UCSD-AML1 (cell line): ENCODE results near the gene PIMREG.

Source experiments
- DNase-seq: peaks from one replicate; lab custom pipeline; 2025; ENCODE audit not compliant: unreplicated experiment; lab: John Stamatoyannopoulos, UW

Gene PIMREG

DNA sequence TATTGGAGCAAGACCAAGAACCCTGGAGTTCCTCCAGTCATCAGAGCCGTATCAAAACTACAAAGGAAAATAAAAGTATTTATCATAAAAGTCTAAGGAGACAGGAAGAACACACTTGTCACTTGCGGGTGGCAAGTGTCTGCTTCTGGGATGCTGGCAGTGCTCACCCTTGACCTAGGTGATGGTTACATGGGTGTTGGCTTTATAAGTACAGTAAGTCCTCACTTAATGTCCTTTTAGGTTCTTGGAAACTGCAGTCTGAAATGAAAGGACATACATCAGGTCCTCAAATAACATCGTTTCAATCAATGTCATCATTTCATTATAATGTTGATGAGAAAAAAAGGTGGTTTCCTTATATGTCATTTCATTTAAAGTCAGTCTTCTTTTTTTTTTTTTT is 6.3 kb upstream of the PIMREG start:
- no peak for DNase-seq

- no peak for DNase-seq
These were observed 4.3 kb upstream of the PIMREG start for GRCh38 chr17:6439951-6440350.

DNA sequence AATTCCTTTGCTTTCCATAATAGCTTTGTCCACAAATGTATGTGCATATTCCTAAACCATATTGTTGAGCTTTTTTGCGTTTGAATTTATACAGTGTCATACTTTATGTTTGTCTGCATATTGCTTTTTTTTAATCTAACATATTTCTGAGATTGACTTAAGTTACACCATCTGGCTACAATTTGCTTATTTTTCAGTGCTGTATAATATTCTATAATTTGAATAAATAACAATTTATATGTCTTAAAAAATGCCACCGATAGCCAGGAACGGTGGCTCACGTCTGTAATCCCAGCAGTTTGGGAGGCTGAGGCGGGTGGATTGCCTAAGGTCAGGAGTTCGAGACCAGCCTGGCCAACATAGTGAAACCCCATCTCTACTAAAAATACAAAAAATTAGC is 1.5 kb upstream of the PIMREG start:
- DNase-seq: no peak

DNA sequence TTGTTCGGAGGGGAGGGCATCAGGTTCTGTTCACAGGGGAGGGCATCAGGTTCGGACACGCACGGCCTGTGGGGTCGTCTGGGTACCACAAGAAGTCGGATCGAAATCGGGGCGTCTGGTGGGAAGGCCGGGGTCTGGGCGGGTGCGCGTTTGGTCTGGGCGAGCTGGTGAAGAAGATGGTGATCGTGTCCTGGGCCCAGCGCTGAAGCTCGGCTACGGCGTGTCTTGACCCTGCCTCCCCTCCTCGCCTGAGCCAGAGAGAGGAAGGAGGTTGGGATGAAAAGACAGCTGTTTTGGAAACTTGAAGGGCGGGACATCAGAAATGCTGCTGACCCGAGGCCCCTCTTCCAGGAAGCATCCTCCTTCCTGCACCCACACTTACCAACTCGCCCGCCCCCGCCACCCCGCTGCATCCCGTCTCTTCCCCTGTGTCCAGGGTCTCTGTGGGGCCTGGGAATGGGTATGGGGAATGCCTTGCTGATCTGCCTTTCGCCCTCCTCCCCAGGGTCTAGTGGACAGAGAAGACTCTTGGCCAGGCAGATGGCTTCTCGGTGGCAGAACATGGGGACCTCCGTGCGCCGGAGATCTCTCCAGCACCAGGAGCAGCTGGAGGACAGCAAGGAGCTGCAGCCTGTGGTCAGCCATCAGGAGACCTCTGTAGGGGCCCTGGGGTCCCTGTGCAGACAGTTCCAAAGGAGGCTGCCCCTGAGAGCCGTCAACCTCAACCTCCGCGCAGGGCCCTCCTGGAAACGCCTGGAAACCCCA is 498 bp downstream of the PIMREG start:
- no peak for DNase-seq

- no peak for DNase-seq
These were observed 2.4 kb downstream of the PIMREG start for GRCh38 chr17:6446516-6447100.

DNA sequence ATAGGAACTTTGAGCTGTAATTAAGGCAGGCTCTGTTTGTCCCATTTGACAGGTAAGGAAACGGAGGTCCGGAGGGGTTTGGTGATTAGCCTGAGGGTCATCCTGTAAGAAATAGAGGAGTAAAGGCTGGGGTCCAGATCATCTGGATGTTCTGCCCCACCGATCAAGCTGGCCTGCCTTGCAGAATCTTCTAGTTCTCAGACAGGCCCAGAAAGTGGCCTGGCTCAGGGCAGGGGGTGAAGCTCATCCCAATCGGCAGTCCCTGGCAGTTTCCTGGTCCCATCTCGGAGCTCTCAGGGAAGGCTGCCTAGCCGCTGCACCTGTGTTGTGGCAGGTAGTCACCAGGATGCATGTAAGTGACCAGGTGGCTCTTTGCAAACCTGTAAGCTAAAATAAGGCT is 4.2 kb downstream of the PIMREG start:
- DNase-seq: no peak

DNA sequence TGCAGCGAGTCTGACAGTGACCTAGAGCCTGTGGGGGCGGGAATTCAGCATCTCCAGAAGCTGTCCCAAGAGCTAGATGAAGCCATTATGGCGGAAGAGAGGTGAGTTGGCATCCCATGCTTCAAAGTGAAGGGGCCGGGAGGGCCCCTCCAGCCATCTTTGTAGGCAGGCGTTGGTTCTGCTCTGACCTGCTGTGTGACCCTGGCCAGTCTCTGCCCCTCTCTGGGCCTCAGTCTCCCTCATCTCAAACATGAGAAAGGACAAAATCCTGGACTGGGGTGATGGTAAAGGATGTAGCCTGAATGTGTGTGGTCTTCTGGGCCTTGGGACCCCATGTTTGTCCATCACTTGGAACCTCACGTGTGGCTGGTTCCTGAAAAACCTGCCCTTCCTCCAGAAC is 5.1 kb downstream of the PIMREG start:
- DNase-seq: no peak

DNA sequence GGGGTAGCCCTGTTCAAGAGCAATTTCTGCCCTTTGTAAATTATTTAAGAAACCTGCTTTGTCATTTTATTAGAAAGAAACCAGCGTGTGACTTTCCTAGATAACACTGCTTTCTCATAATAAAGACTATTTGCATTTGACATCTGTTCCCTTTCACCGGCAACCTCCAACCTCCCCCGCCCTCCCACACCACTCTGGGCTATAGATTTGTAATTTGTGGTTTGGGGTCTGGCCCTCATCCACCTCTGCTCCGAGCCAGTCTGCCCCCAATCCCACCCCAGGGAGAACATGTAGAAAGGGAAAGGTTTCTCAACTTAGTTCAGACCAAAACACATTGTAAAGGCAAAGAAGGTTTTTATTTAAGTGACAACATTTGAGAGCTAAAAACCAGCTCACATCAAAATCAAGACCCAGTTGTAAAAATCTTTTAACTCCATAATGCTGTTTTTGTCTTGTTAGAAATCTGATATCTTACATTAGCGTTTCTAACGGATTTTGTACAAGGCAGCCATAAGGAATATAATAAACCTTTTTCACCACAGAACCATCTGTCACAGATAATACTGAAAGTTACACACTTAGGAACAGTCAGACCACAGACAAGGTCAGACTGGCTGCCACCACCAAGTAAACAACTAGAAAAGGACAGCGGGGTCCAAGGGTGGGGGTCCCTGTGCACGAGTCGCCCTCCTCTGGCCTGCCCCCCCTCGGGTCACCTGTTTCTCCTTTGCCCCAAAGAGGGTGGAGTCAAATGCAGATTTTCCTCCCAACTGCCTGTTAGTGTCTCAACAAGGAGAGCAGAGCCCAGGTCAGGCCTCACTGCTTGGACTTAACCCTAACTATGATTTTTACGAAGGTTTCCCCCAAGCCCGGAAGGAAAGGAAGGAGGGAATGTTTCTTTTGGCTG is 6.9 kb downstream of the PIMREG start:
- DNase-seq: no peak

DNA sequence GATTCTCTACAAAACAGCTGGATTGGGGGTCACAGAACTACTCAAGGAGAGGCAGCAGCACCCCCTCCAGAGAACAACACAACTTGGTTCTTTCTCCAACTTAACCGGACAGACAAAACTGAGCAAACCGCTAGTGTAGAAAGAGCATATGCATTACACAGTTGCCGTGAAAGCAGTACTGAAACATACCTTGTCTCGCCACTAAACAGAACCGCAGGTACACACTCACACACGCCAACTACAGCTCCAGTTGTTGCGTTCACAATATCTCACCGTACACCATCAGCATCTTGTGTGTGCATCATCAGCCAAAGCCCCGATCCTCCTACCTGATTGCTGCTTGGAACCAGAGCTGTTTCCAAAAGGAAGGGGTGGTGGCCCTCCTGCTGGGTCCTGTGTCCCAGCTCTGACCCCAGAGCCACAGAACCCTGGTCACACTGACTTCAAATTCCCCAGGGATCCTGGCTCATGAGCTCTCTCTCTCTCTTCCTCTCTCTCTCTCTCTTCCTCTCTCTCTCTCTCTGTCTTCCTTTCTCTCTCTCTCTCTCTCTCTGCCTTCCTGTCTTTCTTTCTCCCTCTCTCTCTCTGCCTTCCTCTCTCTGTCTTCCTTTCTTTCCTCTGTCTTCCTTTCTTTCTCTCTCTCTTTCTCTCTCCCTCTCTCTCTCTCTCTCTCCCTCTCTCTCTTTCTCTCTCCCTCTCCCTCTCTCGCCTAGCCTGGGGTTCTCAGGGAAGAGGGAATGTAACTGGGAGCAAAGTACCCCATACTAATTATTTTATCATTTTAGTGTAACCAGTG is 8.4 kb downstream of the PIMREG start:
- DNase-seq: no peak

GRCh38 chr17:6453279-6454024 is 9.2 kb downstream of the PIMREG start:
- no peak for DNase-seq

GRCh38 chr17:6454495-6455320 is 10.5 kb downstream of the PIMREG start:
- DNase-seq: no peak

DNA sequence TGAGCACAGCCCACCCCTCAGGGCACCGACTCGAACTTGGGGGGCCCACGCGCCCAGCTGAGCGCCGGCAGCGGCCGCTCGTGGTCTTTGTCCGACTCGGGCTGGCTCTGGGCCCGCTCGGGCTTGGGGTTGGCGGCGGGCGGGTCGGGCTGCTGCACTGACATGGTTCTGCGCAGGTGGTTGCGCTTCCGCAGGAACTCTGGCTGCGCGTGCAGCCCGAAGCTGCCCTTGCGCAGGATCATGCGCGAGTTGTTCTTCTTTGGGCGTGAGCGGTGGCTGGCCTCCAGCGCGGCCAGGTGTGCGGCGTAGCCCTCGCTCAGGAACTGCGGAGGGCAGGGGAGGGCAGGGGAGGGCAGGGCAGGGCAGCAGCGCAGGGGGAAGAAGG is 11.1 kb downstream of the PIMREG start:
- DNase-seq: no peak

DNA sequence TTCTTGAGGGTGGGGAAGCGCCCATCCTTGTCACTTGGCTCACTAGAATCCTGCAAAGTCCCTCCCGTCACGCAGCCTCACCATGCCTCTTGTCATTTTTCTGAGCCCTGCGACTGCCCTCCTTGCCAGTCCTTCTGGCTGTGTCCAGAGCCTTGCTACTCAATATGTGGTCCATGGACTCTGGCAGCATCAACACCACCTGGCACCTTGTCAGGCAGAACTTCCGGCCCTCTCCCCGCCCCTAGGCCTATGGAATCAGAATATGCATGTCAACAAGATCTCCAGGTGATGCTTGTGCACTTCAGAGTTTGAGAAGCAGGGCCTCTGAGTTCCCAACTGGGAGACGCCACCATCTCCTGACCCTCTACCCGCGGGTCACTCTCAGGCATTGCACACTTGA is 12.1 kb downstream of the PIMREG start:
- no peak for DNase-seq

DNA sequence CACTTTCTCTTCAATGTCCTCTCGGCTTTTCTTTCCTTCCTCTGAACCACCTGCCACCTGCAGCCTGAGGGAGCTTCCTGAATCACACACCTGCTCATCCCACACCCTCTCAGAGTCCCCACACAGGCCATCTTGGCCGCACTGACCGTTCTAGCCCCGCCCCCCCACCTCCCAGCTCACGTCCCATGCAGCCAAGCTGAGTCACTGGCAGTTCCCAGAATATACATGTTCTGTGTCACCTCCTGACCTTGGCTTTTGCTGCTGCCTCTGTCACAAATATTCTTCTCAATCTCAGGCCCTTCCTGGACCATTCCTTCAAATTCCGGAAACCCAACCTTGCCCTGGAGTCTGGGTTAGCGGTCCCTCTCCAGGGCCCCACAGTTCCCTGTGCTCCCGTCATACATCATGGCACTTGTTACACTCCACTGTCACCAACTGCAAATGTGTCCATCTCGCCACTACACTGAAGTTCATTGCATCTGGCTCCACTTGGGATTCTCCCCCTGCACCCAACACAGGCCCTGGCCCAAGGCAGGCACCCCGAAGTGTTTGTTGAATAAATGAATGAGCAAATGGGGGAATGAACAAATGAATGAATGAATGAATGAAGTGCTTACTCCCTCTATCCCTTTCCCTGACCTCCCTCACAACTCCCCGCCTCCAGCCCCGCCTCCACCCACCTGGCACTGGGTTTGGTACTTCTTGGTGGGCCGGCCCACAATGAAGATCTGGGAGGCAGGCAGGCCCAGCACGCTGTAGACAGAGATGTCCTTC is 12.8 kb downstream of the PIMREG start:
- no peak for DNase-seq

DNA sequence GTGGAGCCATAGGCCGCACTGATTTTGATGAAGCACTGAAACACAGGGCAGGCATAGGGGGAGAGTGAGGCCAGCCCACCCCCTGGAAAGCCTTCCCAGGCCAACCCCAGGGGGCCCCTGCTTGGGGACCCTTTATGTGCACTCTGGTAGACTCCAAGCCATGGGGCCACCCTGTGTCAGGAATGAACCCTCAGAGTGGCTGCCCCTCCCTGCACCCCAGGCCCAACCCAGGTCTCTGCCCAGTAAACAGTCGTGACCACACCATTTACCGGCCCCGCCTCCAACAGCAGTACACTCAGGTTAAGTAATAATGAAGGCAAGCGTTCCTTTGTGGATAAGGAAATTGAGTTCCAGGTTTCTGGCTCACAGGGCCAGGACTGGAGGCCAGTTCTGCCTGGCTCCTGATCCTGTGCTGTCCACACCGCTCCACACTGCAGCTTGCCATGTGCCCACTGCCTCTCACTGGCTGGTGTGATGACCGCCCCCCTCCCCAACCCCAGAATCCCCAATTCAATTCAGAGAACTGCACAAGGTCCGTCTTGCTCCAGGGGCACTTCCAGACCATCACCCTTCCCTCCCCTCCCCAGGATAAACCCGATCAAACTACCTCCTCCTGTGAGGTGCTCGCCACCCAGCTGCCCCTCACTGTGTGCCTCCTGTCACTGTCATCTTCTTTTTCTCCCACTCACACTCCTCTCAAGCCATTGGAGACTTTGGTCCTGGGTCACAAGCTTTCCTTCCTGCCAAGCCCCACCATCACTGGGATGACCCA is 13.6 kb downstream of the PIMREG start:
- DNase-seq: no peak

GRCh38 chr17:6458460-6458950 is 14.2 kb downstream of the PIMREG start:
- DNase-seq: no peak

DNA sequence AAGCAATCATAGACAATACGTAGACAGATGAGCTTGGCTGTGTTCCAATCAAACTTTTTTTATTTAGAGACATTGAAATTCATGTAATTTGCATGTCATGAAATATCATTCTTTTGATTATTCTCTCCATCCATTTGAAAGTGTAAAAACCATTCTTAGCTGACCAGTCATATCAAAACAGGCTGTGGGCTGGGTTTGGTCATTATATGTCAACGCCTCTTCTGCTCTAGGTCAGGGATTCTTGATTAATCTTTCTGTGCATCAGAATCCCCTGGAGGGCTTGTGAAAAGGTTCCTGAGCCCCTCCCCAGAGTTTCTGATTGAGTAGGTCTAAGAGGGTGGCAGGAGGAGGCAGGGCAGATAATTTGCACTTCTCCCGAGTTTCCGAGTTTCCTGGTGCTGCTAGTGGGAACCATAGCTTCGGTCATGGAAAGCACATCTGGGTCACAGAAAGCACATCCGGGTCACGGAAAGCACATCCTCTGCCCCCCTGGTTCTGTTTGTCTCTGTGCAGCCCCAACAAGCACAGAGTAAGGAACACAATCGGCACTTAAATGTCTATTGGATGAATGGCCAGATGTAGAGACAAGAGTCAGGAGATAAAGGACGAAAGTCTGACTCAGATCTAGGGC is 16.4 kb downstream of the PIMREG start:
- no peak for DNase-seq
